Measurements from ENCODE around the gene LINC00237.

LINC00237 gene

DNA sequence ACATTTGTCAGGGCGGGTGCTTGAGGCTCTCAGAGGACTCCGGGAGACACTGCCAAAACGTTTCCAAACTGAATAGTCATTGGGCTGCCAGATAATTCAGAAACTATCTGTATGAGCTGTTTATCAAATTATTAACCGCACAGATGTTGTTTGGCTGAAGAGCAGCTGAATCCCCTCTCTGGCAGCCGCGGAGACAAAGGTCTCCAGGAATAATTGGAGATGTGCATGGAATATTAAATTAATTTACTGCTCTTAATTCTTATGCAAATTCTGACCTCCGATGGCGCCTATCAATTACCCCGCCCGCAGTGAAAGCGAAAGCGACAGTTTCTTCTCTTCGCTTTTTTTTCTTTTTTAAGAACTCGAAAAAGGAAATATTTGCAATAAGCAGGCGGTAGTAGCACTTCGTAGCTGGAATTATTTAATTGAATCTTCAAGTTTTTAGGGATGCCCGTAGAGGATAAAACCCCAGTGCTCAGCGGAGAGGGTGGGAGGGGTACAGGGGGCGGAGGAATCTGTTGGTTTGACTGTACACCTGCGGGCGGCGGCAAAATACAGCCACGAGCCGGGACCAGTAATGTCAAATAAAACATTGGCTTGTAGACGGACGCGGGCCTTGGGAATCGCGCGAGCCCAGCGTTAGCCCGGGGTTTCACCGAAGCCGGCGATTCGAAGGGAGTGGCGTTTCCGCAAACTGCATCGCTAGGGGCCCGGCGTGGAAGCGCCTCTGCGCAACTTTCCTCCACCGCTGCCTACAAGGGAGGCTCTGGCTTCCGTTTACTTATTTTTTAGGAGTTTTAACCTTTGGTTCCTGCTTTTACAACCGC, 6.2 kb downstream of the LINC00237 start:
- H3K27ac ChIP-seq (ENCODE audit: low read depth in 2 of 2, low read length in 2 of 2) = peak overlapping the region in 1 of 2 donors; percentile 16
- H3K9ac ChIP-seq (ENCODE audit: low read depth in 1 of 2, low read length in 2 of 2) = no peak overlapping the region
- H3K4me1 ChIP-seq (ENCODE audit: control insufficient read depth in 2 of 2, insufficient read depth in 2 of 2, low read length in 2 of 2) = peaks cover 19 to 20% of the 10 kb centered on the region in 2 donors
- H3K27me3 ChIP-seq (ENCODE audit: control insufficient read depth in 2 of 2, insufficient read depth in 2 of 2, low read length in 2 of 2) = peaks cover 64 to 65% of the 10 kb centered on the region in 2 donors
- no peaks in the 10 kb centered on the region for H3K9me3 ChIP-seq (ENCODE audit: control insufficient read depth in 2 of 2, low read length in 2 of 2)
- H3K36me3 ChIP-seq (ENCODE audit: control insufficient read depth in 2 of 2, insufficient read depth in 2 of 2, low read length in 2 of 2) = no peaks in the 10 kb centered on the region
- H3K4me3 ChIP-seq (ENCODE audit: low read length in 2 of 2) = peak overlapping the region; percentile 51 to 60

DNA sequence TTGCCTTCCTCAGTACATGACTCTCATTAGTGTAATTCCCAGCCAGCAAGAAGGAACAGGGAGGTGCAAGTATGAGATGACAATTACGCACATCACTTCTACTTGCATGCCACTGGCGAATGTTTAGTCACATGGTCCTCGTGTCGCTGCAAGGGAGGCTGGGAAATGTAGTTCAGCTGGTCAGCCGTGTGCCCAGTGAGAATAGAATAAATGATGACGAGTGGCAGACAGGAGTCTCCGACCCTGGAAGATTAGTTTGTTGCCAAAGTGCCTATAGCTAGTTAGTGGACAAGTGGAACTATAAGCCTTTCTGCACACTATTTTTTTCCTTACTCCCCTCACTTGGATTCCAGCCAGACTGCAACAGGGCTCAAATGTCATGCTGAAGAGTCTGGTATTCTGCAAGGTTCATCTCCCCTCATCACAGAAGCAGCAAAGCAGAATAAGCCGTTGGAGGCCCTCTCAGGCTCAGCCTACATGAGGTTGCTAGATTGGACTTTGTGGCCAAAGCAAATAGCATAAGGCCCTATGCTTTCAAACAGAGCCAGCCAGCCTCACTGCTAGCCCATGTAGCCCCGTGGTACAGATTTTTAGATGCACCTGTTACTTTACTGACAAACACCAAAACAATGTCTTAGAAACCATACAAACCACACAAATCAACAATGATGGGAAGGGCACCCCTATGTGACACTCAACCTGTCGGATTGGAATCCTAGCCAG, 9.7 kb downstream of the LINC00237 start:
- peaks cover 13% of the 10 kb centered on the region in 2 donors for H3K4me1 ChIP-seq (ENCODE audit: control insufficient read depth in 2 of 2, insufficient read depth in 2 of 2, low read length in 2 of 2)
- H3K27me3 ChIP-seq (ENCODE audit: control insufficient read depth in 2 of 2, insufficient read depth in 2 of 2, low read length in 2 of 2) = peaks cover 45 to 53% of the 10 kb centered on the region in 2 donors
- no peaks in the 10 kb centered on the region for H3K9me3 ChIP-seq (ENCODE audit: control insufficient read depth in 2 of 2, low read length in 2 of 2)
- no peak overlapping the region for H3K9ac ChIP-seq (ENCODE audit: low read depth in 1 of 2, low read length in 2 of 2)
- no peak overlapping the region for H3K27ac ChIP-seq (ENCODE audit: low read depth in 2 of 2, low read length in 2 of 2)
- H3K36me3 ChIP-seq (ENCODE audit: control insufficient read depth in 2 of 2, insufficient read depth in 2 of 2, low read length in 2 of 2) = no peaks in the 10 kb centered on the region
- H3K4me3 ChIP-seq (ENCODE audit: low read length in 2 of 2) = no peak overlapping the region

DNA sequence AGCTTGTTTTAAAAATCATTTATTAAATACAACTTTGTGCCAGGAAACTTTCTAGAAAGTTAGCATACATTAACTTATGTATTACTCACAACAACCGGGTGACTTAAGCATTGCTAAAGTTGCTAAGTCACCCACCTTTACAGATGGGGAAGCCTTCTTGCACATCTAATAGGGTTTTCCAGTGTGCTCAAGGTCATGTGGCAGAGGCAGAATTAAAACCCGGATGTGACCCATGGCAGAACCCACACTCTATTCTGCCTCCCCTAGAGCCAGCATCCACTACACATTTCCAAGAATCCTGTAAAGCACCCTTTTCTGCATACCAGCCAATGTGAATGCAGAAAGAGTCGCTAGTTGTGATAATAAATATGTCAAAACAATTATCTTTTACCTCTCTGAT, 13.4 kb downstream of the LINC00237 start:
- peaks cover 33 to 48% of the 10 kb centered on the region in 2 donors for H3K27me3 ChIP-seq (ENCODE audit: control insufficient read depth in 2 of 2, insufficient read depth in 2 of 2, low read length in 2 of 2)
- H3K27ac ChIP-seq (ENCODE audit: low read depth in 2 of 2, low read length in 2 of 2) = no peak overlapping the region
- H3K4me3 ChIP-seq (ENCODE audit: low read length in 2 of 2) = no peak overlapping the region
- no peaks in the 10 kb centered on the region for H3K4me1 ChIP-seq (ENCODE audit: control insufficient read depth in 2 of 2, insufficient read depth in 2 of 2, low read length in 2 of 2)
- no peak overlapping the region for H3K9ac ChIP-seq (ENCODE audit: low read depth in 1 of 2, low read length in 2 of 2)
- no peaks in the 10 kb centered on the region for H3K9me3 ChIP-seq (ENCODE audit: control insufficient read depth in 2 of 2, low read length in 2 of 2)
- H3K36me3 ChIP-seq (ENCODE audit: control insufficient read depth in 2 of 2, insufficient read depth in 2 of 2, low read length in 2 of 2) = no peaks in the 10 kb centered on the region

DNA sequence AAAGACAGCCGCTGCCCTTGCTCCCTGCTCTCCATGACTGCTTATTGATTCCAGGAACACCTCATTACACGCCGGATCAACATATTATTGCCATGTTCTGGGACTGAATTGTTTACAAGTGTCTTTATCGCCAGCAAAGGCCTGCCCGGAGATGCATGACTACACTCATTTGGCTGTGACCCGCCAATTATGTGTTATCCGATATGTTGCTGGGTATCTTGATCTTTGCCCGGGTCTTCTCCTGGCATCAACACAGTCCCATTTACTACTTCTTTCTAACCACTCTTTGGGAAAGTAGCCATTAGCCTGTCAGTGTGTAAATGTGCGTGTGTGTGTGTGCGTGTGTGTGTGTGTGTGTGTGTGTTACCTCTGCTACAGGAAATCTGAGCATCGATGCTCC, 15.4 kb downstream of the LINC00237 start:
- Histone ChIP-seq H3K4me3 (ENCODE audit: low read length in 2 of 2) (no peak overlapping the region), H3K9ac (ENCODE audit: low read depth in 1 of 2, low read length in 2 of 2) (no peak overlapping the region), H3K27ac (ENCODE audit: low read depth in 2 of 2, low read length in 2 of 2) (no peak overlapping the region), H3K27me3 (ENCODE audit: control insufficient read depth in 2 of 2, insufficient read depth in 2 of 2, low read length in 2 of 2) (peaks cover 25 to 47% of the 10 kb centered on the region in 2 donors), H3K9me3 (ENCODE audit: control insufficient read depth in 2 of 2, low read length in 2 of 2) (no peaks in the 10 kb centered on the region), H3K4me1 (ENCODE audit: control insufficient read depth in 2 of 2, insufficient read depth in 2 of 2, low read length in 2 of 2) (no peaks in the 10 kb centered on the region), H3K36me3 (ENCODE audit: control insufficient read depth in 2 of 2, insufficient read depth in 2 of 2, low read length in 2 of 2) (no peaks in the 10 kb centered on the region)

DNA sequence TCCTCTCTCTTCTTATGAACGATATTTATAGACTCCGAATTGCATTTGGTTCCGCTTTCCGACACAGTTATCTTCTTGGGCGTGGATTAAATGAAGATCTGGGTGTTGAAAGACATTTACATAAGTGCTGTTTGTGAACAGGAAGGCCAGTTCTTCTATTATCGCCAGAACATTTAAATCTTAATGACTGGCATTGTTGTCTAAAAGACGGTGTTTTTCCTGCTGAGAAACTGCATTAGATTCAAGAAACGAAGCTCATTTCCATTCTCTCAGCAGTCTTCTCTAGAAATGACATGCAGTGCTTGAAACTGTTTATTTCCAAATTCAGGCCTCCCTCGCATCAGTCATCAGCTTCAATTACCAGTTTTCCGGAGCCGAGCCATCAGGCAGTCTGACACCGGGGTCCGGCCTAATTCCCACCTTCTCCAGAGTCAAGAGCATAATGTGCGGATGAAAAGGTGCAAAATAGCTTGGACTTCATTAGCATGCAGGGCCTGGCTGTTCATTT, 16.0 kb downstream of the LINC00237 start:
- Histone ChIP-seq H3K36me3 (ENCODE audit: control insufficient read depth in 2 of 2, insufficient read depth in 2 of 2, low read length in 2 of 2) (no peaks in the 10 kb centered on the region), H3K27me3 (ENCODE audit: control insufficient read depth in 2 of 2, insufficient read depth in 2 of 2, low read length in 2 of 2) (peaks cover 25 to 43% of the 10 kb centered on the region in 2 donors), H3K4me1 (ENCODE audit: control insufficient read depth in 2 of 2, insufficient read depth in 2 of 2, low read length in 2 of 2) (no peaks in the 10 kb centered on the region), H3K4me3 (ENCODE audit: low read length in 2 of 2) (no peak overlapping the region), H3K9ac (ENCODE audit: low read depth in 1 of 2, low read length in 2 of 2) (no peak overlapping the region), H3K9me3 (ENCODE audit: control insufficient read depth in 2 of 2, low read length in 2 of 2) (no peaks in the 10 kb centered on the region), H3K27ac (ENCODE audit: low read depth in 2 of 2, low read length in 2 of 2) (no peak overlapping the region)

DNA sequence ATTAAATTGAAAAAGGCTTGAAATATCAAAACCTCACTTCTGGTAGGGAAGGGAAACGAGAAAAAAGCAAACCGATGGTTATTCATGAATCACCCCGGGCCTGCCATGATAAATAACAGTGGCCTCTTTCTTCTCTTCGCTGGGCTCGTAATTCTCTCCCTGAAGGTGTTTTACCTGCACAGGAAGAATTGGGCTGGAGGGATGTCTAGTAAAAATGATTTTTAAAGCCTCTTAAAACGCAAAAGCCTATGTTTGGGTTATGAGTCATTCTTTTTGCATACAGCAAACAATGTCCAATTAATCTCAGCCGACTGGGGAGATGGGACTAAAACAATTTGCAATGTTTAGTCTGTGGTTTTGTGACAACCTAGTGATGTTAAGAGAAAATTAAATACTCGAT, 16.8 kb downstream of the LINC00237 start:
- Histone ChIP-seq H3K9ac (ENCODE audit: low read depth in 1 of 2, low read length in 2 of 2) (no peak overlapping the region), H3K27ac (ENCODE audit: low read depth in 2 of 2, low read length in 2 of 2) (no peak overlapping the region), H3K27me3 (ENCODE audit: control insufficient read depth in 2 of 2, insufficient read depth in 2 of 2, low read length in 2 of 2) (peaks cover 25 to 43% of the 10 kb centered on the region in 2 donors), H3K4me3 (ENCODE audit: low read length in 2 of 2) (no peak overlapping the region), H3K4me1 (ENCODE audit: control insufficient read depth in 2 of 2, insufficient read depth in 2 of 2, low read length in 2 of 2) (no peaks in the 10 kb centered on the region), H3K9me3 (ENCODE audit: control insufficient read depth in 2 of 2, low read length in 2 of 2) (no peaks in the 10 kb centered on the region), H3K36me3 (ENCODE audit: control insufficient read depth in 2 of 2, insufficient read depth in 2 of 2, low read length in 2 of 2) (no peaks in the 10 kb centered on the region)

DNA sequence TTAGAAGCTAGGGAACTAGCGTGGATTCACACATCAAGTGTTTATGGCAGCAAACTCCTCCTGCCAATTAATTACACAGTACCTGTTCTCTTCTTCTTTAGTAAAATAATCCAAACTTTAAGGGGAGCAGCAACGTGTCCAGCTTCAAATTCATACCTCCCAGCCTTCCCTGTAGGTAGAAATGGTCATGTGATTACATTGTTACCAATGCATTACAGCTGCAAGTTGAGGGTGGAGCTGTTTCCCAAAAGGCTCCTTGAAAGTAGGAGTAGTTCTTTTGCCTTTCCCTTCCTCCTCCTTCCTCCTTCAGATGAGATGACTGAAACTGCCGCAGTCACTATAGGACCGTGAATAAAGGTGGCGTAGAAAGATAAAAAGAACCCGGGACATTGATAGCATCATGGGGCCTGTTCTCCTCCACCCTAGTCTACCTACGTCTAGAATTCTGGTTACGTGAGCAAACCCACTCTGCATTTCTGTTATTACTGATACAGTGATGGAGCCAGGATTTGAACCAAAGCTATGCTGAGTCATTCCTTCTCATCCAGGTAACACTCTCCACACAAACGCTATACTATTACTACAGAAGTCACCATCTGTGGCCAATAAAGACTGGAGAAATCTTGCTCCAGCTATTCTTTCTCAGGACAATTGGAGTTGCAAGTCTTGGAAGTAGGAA, 18.2 kb downstream of the LINC00237 start:
- Histone ChIP-seq H3K27me3 (ENCODE audit: control insufficient read depth in 2 of 2, insufficient read depth in 2 of 2, low read length in 2 of 2) (peaks cover 17 to 32% of the 10 kb centered on the region in 2 donors), H3K9ac (ENCODE audit: low read depth in 1 of 2, low read length in 2 of 2) (no peak overlapping the region), H3K4me3 (ENCODE audit: low read length in 2 of 2) (no peak overlapping the region), H3K9me3 (ENCODE audit: control insufficient read depth in 2 of 2, low read length in 2 of 2) (no peaks in the 10 kb centered on the region), H3K36me3 (ENCODE audit: control insufficient read depth in 2 of 2, insufficient read depth in 2 of 2, low read length in 2 of 2) (no peaks in the 10 kb centered on the region), H3K27ac (ENCODE audit: low read depth in 2 of 2, low read length in 2 of 2) (no peak overlapping the region), H3K4me1 (ENCODE audit: control insufficient read depth in 2 of 2, insufficient read depth in 2 of 2, low read length in 2 of 2) (no peaks in the 10 kb centered on the region)

DNA sequence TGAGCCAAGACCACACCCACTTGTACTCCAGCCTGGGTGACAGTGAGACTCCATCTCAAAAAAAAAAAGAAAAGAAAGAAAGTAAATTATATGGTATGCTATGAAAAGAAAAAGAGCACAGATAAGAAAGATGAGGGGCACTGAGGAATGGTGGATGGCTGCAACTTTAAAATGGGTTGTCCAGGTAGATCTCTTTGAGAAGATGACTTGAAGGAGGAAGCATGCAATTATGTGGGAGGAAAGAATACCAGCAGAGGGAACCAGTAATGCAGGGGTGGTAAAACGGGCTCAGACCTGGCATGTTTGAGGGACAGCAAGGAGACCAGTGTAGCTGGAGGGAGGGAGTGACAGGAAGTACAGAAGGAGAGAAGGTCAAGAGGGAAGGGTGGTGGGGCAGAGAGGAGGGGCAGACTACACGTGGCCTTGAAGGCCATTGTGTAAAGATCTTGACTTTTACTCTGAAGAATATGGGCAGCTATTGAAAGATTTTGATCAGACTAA, 22.3 kb downstream of the LINC00237 start:
- H3K9me3 ChIP-seq (ENCODE audit: control insufficient read depth in 2 of 2, low read length in 2 of 2) = no peaks in the 10 kb centered on the region
- no peak overlapping the region for H3K9ac ChIP-seq (ENCODE audit: low read depth in 1 of 2, low read length in 2 of 2)
- no peaks in the 10 kb centered on the region for H3K36me3 ChIP-seq (ENCODE audit: control insufficient read depth in 2 of 2, insufficient read depth in 2 of 2, low read length in 2 of 2)
- H3K4me3 ChIP-seq (ENCODE audit: low read length in 2 of 2) = no peak overlapping the region
- no peak overlapping the region for H3K27ac ChIP-seq (ENCODE audit: low read depth in 2 of 2, low read length in 2 of 2)
- peaks cover 0 to 12% of the 10 kb centered on the region in 2 donors for H3K27me3 ChIP-seq (ENCODE audit: control insufficient read depth in 2 of 2, insufficient read depth in 2 of 2, low read length in 2 of 2)
- no peaks in the 10 kb centered on the region for H3K4me1 ChIP-seq (ENCODE audit: control insufficient read depth in 2 of 2, insufficient read depth in 2 of 2, low read length in 2 of 2)

DNA sequence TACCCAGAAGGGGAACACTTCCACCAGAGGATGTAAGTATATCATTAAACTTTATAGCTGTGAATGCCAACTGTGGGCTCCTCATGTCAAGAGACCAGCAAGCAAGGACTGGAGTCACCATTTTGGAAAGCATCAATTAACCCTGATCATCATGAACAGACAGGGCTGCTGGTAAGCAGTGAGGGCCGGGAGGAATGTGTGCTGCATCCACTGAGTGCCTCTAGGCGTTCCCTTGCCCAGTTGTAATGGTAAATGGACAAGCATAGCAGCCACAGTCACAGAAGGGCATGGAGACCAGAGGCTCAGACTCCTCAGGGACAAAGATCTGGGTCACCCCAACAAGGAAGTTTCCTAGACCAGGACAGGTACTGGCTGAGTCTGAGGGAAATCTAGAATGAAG, 23.6 kb downstream of the LINC00237 start:
- H3K27me3 ChIP-seq (ENCODE audit: control insufficient read depth in 2 of 2, insufficient read depth in 2 of 2, low read length in 2 of 2) = peaks cover 0 to 7% of the 10 kb centered on the region in 2 donors
- no peak overlapping the region for H3K27ac ChIP-seq (ENCODE audit: low read depth in 2 of 2, low read length in 2 of 2)
- H3K4me3 ChIP-seq (ENCODE audit: low read length in 2 of 2) = no peak overlapping the region
- H3K36me3 ChIP-seq (ENCODE audit: control insufficient read depth in 2 of 2, insufficient read depth in 2 of 2, low read length in 2 of 2) = no peaks in the 10 kb centered on the region
- H3K9ac ChIP-seq (ENCODE audit: low read depth in 1 of 2, low read length in 2 of 2) = no peak overlapping the region
- no peaks in the 10 kb centered on the region for H3K9me3 ChIP-seq (ENCODE audit: control insufficient read depth in 2 of 2, low read length in 2 of 2)
- H3K4me1 ChIP-seq (ENCODE audit: control insufficient read depth in 2 of 2, insufficient read depth in 2 of 2, low read length in 2 of 2) = no peaks in the 10 kb centered on the region

Data from mucosa of rectum (tissue), 2 donors.